Measurements from ENCODE around the gene CACNG5. TPM values are rescaled to one million over a fixed set of nuclear protein-coding genes. Genes with fewer than 3 reads are reported as not detected.

Gene CACNG5
- total and polyA plus RNA-seq, 12 donors = not detected

DNA sequence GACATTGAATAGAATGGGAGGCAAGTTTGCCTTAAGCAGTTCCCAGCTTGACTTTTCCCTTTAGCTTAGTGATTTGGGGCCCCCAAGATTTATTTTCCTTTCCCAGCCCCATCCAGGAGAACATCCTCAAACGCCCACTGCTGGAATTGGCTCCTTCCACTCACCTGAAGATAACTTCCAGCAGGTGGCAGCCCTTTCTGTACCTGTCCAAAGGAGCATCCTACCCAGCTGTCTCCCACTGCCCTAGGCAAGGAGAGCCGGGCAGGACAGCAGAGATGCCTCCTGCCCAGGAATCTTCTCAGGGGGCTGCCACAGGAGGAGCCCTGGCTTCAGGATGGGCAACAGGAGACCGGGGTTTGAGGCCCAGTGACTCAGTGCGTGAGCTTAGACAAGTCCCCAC, 6.4 kb downstream of the CACNG5 start:
- H3K4me3 ChIP-seq = no peak overlapping the region
- ATAC-seq (no peak), DNase-seq (no peak)
- no peaks in the 10 kb centered on the region for H3K4me1 ChIP-seq
- 39 to 61% methylated on average over 4 of the region's 4 CpGs for WGBS, 2 donors
- TF ChIP-seq, protein P1, sequence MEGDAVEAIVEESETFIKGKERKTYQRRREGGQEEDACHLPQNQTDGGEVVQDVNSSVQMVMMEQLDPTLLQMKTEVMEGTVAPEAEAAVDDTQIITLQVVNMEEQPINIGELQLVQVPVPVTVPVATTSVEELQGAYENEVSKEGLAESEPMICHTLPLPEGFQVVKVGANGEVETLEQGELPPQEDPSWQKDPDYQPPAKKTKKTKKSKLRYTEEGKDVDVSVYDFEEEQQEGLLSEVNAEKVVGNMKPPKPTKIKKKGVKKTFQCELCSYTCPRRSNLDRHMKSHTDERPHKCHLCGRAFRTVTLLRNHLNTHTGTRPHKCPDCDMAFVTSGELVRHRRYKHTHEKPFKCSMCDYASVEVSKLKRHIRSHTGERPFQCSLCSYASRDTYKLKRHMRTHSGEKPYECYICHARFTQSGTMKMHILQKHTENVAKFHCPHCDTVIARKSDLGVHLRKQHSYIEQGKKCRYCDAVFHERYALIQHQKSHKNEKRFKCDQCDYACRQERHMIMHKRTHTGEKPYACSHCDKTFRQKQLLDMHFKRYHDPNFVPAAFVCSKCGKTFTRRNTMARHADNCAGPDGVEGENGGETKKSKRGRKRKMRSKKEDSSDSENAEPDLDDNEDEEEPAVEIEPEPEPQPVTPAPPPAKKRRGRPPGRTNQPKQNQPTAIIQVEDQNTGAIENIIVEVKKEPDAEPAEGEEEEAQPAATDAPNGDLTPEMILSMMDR (IDR thresholded peaks at IDR 0.05) = no peak
- intact Hi-C loops (cut with DNase I) = no loop called here
- H3K27me3 ChIP-seq = peaks cover 0 to 44% (median 22%) of the 10 kb centered on the region in 7 donors
- no peaks in the 10 kb centered on the region for H3K36me3 ChIP-seq
- peaks cover 0 to 2% (median 0%) of the 10 kb centered on the region in 11 donors for H3K9me3 ChIP-seq
- H3K27ac ChIP-seq = no peak overlapping the region

DNA sequence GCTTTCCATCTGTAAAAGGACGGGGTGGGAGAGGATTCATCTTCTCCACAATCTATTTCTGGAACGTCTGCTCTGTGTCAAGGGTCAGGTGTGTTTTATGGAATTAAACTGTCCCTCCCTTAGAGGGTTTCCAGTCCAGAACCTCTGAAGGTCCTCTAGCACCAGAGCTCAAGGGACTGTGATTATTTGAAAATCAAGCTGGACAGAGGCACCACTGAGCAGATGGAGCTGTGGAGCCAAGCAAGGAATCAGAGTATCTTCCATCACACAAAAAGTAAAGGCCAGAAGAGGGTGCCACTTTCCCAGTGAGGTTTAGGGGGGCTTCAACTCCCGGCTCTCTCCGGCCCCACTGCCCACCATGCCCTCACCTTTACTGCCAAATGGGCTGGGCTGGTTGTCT, 6.8 kb downstream of the CACNG5 start:
- no peaks in the 10 kb centered on the region for H3K4me1 ChIP-seq

DNA sequence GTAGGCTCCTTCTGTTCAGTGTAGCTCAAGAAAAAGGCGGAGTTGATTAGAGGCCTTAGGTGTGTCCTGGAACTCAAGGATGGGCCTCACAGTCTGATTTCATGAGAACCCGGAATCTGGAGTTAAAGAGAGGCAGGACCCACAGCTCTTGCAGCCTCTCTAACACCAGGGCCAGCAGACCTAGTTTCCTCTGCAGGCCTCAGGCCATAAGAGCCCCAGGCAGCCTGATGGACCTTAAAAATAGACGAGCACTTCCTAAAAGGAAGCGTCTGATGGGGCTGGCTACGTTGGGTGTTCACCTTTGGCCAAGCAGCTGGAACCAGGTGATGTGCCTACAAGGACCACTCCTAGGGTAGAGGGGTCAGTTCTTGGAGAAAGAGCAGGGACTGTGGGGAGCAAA, 7.6 kb downstream of the CACNG5 start:
- WGBS, 2 donors = 75 to 79% methylated on average over 5 of the region's 5 CpGs
- H3K4me1 ChIP-seq = no peaks in the 10 kb centered on the region
- intact Hi-C loops (cut with DNase I) = no loop called here
- no peak overlapping the region for H3K27ac ChIP-seq
- no peak for ATAC-seq
- H3K36me3 ChIP-seq = no peaks in the 10 kb centered on the region
- peaks cover 0 to 32% (median 12%) of the 10 kb centered on the region in 7 donors for H3K27me3 ChIP-seq
- DNase-seq = no peak
- TF ChIP-seq, protein P1 (IDR thresholded peaks at IDR 0.05) = no peak
- H3K4me3 ChIP-seq = no peak overlapping the region
- H3K9me3 ChIP-seq = peaks cover 0 to 8% (median 0%) of the 10 kb centered on the region in 11 donors

More for the DNA sequence above, 6.8 kb downstream of the CACNG5 start:
- 51 to 58% methylated on average over 3 to 4 of the region's 4 CpGs for WGBS, 2 donors
- no peak for ATAC-seq
- intact Hi-C loops (cut with DNase I) = no loop called here
- TF ChIP-seq, protein P1 (IDR thresholded peaks at IDR 0.05) = no peak
- peaks cover 0 to 40% (median 18%) of the 10 kb centered on the region in 7 donors for H3K27me3 ChIP-seq
- H3K27ac ChIP-seq = no peak overlapping the region
- H3K36me3 ChIP-seq = no peaks in the 10 kb centered on the region
- H3K4me3 ChIP-seq = no peak overlapping the region
- DNase-seq = no peak
- H3K9me3 ChIP-seq = peaks cover 0 to 5% (median 0%) of the 10 kb centered on the region in 11 donors

DNA sequence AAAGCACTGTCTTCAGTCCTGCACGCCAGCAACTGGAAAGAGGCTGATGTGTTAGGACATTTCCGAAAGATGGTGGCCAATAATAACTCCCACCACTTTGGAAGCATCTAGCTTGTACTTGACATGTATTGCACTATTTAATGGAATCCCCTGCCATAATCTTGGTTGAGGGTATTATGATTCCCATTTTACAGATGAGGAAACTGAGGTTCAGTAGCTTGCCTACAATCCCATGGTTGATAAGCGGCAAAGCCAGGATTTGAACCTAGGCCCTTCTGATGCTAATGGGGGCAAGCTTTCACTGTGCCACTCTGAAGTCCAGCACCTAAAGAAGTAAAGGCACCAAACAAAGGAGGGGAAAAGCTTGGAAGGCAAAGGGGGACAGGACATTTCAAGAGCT, 8.0 kb downstream of the CACNG5 start:
- Histone ChIP-seq H3K4me3 (no peak overlapping the region), H3K9me3 (peaks cover 0 to 8% (median 0%) of the 10 kb centered on the region in 11 donors), H3K27me3 (peaks cover 0 to 28% (median 7%) of the 10 kb centered on the region in 7 donors), H3K4me1 (no peaks in the 10 kb centered on the region), H3K36me3 (no peaks in the 10 kb centered on the region), H3K27ac (no peak overlapping the region)
- intact Hi-C loops (cut with DNase I) = no loop called here
- TF ChIP-seq, protein P1 (IDR thresholded peaks at IDR 0.05) = no peak
- ATAC-seq (no peak), DNase-seq (no peak)
- 95 to 97% methylated on average over 3 of the region's 3 CpGs for WGBS, 2 donors
